Neuron (in vitro differentiated cells): ENCODE measurements around the gene COL18A1.

ENCODE experiments used
- H2AFZ ChIP-seq: one replicate; pipeline ENCODE4 v1.6.1; 2013; ENCODE audit warnings: low read depth, mild to moderate bottlenecking, inconsistent platforms, low read length, moderate library complexity
- H3K27me3 ChIP-seq: one replicate; pipeline ENCODE4 v1.6.1; 2013; ENCODE audit warnings: low read length; ENCODE audit not compliant: insufficient read depth
- H3K36me3 ChIP-seq: one replicate; pipeline ENCODE4 v1.6.1; 2013; ENCODE audit warnings: low read length; ENCODE audit not compliant: insufficient read depth
- H3K4me1 ChIP-seq: one replicate; pipeline ENCODE4 v1.6.1; 2013; ENCODE audit warnings: low read length; ENCODE audit not compliant: insufficient read depth
- H3K4me3 ChIP-seq: 2 replicates; pipeline ENCODE4 v1.5.1; 2013; ENCODE audit warnings: mild to moderate bottlenecking, low read length, moderate library complexity
- H3K9me3 ChIP-seq: one replicate; pipeline ENCODE4 v1.6.1; 2013; ENCODE audit warnings: low read length

COL18A1 gene

GRCh38 chr21:45481566-45481965 is 76.6 kb downstream of the COL18A1 start:
- H3K9me3 ChIP-seq, result no peaks in the 10 kb centered on the region
- H3K4me3 ChIP-seq, result no peak overlapping the region
- H3K27me3 ChIP-seq, result no peaks in the 10 kb centered on the region
- H3K4me1 ChIP-seq, result peaks cover 2% of the 10 kb centered on the region
- no peaks in the 10 kb centered on the region for H3K36me3 ChIP-seq
- H2AFZ ChIP-seq, result no peak overlapping the region

GRCh38 chr21:45481977-45482898 is 77.3 kb downstream of the COL18A1 start:
- Histone ChIP-seq H2AFZ (no peak overlapping the region), H3K36me3 (no peaks in the 10 kb centered on the region), H3K4me1 (peaks cover 2% of the 10 kb centered on the region), H3K27me3 (no peaks in the 10 kb centered on the region), H3K9me3 (no peaks in the 10 kb centered on the region), H3K4me3 (no peak overlapping the region)

- H3K27me3 ChIP-seq, result no peaks in the 10 kb centered on the region
- H3K4me1 ChIP-seq, result peaks cover 9% of the 10 kb centered on the region
- H3K9me3 ChIP-seq, result no peaks in the 10 kb centered on the region
- H3K4me3 ChIP-seq, result no peak overlapping the region
- H2AFZ ChIP-seq, result no peak overlapping the region
- H3K36me3 ChIP-seq, result no peaks in the 10 kb centered on the region
These were observed 78.2 kb downstream of the COL18A1 start for GRCh38 chr21:45482899-45483821.

GRCh38 chr21:45484318-45484717 is 79.4 kb downstream of the COL18A1 start:
- H3K4me1 ChIP-seq, result peaks cover 20% of the 10 kb centered on the region
- no peak overlapping the region for H2AFZ ChIP-seq
- H3K4me3 ChIP-seq, result no peak overlapping the region
- H3K36me3 ChIP-seq, result no peaks in the 10 kb centered on the region
- H3K9me3 ChIP-seq, result no peaks in the 10 kb centered on the region
- H3K27me3 ChIP-seq, result no peaks in the 10 kb centered on the region

DNA sequence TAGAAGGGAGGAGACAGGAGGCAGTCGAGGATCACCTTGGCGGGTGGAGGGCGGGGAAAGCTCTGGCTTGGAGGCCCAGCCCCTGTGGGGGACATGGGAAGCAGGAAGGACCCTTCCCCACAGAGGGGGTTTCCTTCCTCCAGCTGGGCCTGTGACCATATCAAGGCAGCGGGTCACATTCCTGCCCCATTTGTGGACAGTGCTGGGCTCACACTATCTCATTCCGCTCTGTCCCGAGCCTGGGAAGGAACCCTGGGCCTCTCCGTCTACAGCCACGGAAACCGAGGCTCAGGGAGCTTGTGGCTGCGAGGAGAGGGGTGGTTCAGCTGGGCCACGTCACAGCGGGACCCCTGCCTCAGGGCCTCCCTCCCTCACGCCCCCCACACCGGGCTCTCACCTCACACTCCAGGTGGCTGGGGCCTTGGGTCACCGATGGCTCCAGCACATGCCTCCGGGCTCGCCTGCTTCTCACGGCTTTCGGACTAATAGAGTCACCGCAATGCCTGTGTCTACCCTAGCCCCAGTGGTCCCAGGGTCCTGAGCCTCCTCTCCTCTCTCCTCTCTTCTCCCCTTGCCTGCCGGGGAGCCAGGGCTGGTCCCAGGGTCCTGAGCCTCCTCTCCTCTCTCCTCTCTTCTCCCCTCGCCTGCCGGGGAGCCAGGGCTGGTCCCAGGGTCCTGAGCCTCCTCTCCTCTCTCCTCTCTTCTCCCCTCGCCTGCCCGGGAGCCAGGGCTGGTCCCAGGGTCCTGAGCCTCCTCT is 80.9 kb downstream of the COL18A1 start:
- no peaks in the 10 kb centered on the region for H3K36me3 ChIP-seq
- peaks cover 22% of the 10 kb centered on the region for H3K4me1 ChIP-seq
- H2AFZ ChIP-seq, result no peak overlapping the region
- H3K4me3 ChIP-seq, result no peak overlapping the region
- H3K9me3 ChIP-seq, result no peaks in the 10 kb centered on the region
- H3K27me3 ChIP-seq, result no peaks in the 10 kb centered on the region

- Histone ChIP-seq H3K4me3 (no peak overlapping the region), H3K4me1 (peaks cover 22% of the 10 kb centered on the region), H3K27me3 (no peaks in the 10 kb centered on the region), H3K36me3 (no peaks in the 10 kb centered on the region), H3K9me3 (no peaks in the 10 kb centered on the region), H2AFZ (no peak overlapping the region)
These were observed 81.6 kb downstream of the COL18A1 start for GRCh38 chr21:45486443-45487160.

DNA sequence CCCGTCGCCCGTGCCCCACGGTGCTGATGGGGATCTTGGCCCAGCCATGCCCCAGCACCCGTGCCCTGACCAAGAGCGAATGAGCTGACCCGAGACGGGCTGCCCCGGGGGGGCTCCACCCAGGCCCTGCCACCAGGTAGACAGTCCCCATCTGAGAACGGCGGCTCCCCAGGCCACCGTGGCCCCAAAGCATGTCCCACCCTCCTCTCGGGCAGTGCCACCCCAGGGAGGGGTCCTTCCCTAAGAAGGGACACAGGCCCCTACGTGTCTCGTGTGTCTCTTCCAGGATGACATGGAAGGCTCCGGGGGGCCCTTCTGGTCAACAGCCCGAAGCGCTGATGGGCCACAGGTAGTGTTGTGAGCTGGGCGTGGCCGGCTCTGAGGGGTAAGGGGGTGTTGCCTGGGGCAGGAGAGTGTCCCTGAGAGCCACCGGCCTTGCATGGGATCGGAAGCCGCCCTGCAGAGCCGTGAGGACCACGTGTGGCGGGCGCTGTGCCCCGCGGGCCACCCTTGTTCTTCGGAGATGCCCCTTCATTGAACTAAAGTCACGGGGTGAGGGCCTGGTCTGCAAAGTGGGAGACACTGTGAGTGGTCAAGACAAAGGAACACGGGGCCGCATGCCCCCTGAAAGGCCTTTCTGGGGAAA is 82.3 kb downstream of the COL18A1 start:
- H3K4me3 ChIP-seq, result no peak overlapping the region
- no peak overlapping the region for H2AFZ ChIP-seq
- peaks cover 22% of the 10 kb centered on the region for H3K4me1 ChIP-seq
- no peaks in the 10 kb centered on the region for H3K27me3 ChIP-seq
- H3K9me3 ChIP-seq, result no peaks in the 10 kb centered on the region
- no peaks in the 10 kb centered on the region for H3K36me3 ChIP-seq

DNA sequence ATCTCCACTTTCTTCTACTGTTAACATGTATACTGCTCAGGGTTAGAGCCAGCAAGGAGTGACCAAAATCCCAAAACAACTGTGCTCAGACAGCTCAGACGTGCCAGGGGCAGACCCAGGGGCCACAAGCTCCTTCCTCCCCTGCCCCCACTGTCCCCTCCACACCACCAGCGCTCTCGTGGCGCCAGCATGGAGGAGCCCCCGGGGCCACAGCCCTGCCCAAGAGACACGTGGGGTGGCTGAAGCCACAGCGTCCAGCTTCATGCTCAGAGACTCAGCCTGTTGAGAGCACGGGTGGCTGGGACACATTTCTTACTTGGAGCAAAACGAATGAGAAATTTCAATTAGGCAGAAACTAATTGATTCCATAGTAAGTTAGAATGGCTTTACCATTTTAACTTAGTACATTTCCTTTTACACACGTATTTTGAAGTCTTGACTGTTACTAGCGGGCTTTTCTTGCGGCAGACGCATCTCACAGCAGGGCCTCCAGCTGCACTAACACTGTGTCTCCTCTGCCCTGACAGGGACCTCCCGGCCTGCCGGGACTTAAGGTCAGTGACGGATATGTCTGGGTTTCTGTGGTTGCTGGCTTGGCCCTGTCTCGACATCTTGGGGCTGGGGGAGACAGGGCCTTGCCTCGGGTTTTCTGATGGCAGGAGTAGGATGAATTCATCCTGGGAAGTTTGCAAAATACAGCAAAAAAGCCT is 83.1 kb downstream of the COL18A1 start:
- H3K27me3 ChIP-seq, result no peaks in the 10 kb centered on the region
- H3K36me3 ChIP-seq, result no peaks in the 10 kb centered on the region
- H3K9me3 ChIP-seq, result no peaks in the 10 kb centered on the region
- peaks cover 22% of the 10 kb centered on the region for H3K4me1 ChIP-seq
- no peak overlapping the region for H2AFZ ChIP-seq
- no peak overlapping the region for H3K4me3 ChIP-seq

- no peaks in the 10 kb centered on the region for H3K27me3 ChIP-seq
- H3K36me3 ChIP-seq, result no peaks in the 10 kb centered on the region
- H3K4me3 ChIP-seq, result no peak overlapping the region
- H3K4me1 ChIP-seq, result peaks cover 22% of the 10 kb centered on the region
- H2AFZ ChIP-seq, result no peak overlapping the region
- no peaks in the 10 kb centered on the region for H3K9me3 ChIP-seq
These were observed 84.2 kb downstream of the COL18A1 start for GRCh38 chr21:45488931-45489721.

GRCh38 chr21:45489722-45489982 is 84.7 kb downstream of the COL18A1 start:
- H3K36me3 ChIP-seq, result no peaks in the 10 kb centered on the region
- H3K4me3 ChIP-seq, result no peak overlapping the region

GRCh38 chr21:45490049-45490731 is 85.2 kb downstream of the COL18A1 start:
- Histone ChIP-seq H3K9me3 (no peaks in the 10 kb centered on the region), H3K36me3 (no peaks in the 10 kb centered on the region), H2AFZ (no peak overlapping the region), H3K4me3 (no peak overlapping the region), H3K27me3 (no peaks in the 10 kb centered on the region), H3K4me1 (peaks cover 22% of the 10 kb centered on the region)

More at GRCh38 chr21:45489722-45489982, 84.7 kb downstream of the COL18A1 start:
- Histone ChIP-seq H3K9me3 (no peaks in the 10 kb centered on the region), H3K4me1 (peaks cover 22% of the 10 kb centered on the region), H3K27me3 (no peaks in the 10 kb centered on the region), H2AFZ (no peak overlapping the region)
